VCaP (cell line): ENCODE data around the gene PDE9A.
A peak's percentile ranks its signal among the peaks of the same experiment; 100 is the strongest.

ENCODE experiments used
- H3K27ac ChIP-seq: fragments of 450-650 bp; 2 replicates; pipeline ENCODE4 v1.5.1; 2017
- TF ChIP-seq, protein P1 (sequence below): fragments of 450-650 bp; conservative IDR thresholded peaks from 2 replicates; pipeline ENCODE4 v1.5.1; 2017; ENCODE audit warnings: mild to moderate bottlenecking, moderate library complexity

The PDE9A gene

DNA sequence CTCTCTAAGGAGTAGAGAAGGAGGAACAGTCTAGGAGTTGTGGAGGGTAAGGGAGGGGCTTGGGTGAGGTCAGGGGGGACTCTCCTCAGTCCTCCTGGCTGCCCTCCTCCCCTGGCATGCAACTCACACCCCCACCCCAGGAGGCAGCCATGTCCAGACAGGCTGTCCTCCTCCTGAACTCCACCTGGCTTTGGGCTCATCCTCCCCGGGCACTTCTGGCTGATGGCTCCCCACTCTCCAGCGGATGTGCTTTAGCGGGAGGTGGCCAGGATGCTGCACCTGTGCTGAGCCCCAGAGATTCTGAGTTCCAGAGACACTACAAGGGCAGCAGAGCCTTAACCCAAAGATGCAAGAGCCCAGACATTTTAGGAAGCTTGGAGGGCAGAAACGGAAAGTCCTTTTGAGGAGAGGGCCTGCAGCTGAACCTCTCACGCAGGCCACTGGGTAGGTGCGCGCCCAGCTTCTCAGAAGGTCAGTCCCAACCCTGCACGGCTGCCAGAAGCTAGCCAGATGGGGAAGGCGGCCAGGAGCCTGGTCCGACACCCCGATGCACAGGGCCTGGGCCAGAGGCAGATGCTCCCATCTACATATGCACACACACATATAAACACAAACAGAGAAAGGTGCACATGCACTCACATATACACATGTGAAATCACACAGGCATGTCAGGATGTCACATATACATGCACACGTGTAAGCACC is 83.4 kb downstream of the PDE9A start:
- TF ChIP-seq, protein P1, sequence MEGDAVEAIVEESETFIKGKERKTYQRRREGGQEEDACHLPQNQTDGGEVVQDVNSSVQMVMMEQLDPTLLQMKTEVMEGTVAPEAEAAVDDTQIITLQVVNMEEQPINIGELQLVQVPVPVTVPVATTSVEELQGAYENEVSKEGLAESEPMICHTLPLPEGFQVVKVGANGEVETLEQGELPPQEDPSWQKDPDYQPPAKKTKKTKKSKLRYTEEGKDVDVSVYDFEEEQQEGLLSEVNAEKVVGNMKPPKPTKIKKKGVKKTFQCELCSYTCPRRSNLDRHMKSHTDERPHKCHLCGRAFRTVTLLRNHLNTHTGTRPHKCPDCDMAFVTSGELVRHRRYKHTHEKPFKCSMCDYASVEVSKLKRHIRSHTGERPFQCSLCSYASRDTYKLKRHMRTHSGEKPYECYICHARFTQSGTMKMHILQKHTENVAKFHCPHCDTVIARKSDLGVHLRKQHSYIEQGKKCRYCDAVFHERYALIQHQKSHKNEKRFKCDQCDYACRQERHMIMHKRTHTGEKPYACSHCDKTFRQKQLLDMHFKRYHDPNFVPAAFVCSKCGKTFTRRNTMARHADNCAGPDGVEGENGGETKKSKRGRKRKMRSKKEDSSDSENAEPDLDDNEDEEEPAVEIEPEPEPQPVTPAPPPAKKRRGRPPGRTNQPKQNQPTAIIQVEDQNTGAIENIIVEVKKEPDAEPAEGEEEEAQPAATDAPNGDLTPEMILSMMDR = no peak
- peak overlapping the region; percentile 98 for H3K27ac ChIP-seq

DNA sequence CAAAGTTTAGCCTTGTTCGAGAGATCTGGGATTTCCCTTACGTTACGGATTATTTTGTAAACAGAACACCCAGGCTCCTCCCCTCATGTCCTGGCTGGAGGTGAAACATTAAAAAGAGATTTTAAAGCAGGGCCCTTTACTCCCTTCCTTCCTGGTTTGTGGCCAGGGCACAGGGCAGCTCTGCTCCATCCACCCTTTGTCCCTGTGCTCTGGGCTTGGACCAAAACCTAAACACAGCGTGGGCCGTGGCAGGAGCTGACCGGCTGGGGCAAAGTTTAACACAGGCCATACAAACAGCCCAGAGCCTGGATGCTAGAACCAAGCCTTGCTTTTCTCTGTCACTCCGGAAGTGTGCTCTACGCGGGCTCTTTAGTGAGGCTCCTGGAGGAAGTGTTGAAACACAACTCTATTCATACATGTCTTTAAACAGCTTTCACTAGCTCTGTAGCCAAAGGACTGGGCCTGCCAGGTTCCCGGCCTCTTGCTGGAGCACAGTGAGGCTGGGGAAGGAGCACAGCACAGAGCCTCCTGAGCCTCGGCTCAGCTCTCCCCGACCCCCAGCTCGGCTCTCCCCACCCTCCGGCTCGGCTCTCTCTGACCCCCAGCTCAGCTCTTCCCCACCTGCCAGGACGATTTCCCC is 84.7 kb downstream of the PDE9A start:
- TF ChIP-seq, protein P1 = no peak
- peak overlapping the region; percentile 98 for H3K27ac ChIP-seq

DNA sequence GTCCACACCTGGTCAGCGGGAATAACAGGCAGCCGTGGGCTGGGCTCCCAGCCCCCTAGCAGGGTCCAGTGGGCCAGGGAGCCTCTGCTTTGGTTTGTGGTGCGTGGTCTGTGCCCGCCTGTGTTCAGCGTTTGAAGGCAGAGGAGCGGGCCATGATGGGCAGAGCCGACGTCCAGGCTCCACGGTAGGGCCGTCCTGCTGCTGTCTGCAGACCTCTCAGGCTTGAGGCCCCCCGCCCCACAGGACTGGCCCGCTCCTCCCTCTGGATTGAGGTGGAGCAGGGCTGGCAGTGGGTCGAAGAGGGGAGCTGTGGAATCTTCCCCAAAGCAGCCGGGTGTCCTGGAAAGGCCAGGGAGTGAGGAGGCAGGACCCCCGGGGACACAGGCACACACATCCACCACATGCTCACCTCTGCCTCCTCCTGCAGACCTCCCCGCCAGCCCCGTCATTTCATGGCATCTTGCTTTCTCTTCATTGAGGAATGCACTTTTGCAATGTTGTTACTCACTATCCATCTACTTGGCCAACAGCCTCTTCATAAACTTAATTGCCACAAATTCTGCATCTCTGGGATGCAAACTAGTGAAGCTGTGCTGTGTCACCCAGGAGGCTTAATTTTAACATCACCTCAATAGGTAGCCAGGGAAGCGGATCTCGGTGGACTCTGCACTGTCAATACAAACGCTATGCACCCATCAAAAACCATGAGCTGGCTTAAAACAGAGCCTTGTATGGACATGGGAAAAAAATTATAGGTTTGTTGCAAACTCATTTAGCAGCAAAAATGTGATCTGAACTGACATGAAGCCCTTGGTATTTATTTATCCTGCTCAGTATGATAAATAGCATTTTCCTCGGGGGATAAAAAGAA is 85.9 kb downstream of the PDE9A start:
- TF ChIP-seq, protein P1 = no peak
- peak overlapping the region; percentile 98 for H3K27ac ChIP-seq

DNA sequence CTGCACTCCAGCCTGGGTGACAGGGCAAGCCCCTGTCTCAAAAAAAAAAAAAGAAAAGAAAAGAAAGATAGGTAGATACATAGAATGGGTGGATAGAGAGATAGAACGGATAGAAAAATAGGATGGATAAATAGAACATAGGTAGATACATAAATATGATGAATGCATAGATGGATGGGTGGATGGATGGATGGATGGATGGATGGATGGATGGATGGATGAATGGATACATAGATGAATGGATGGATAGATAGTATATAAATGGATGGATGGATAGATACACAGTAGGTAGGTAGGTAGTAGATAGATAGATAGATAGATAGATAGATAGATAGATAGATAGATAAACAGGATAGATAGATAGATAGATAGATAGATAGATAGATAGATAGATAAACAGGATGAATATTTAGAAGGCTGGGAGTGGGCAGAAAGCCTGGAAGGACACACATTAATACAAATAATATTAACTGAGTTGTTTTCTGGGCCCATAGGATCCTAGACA is 87.0 kb downstream of the PDE9A start:
- TF ChIP-seq, protein P1 = no peak

DNA sequence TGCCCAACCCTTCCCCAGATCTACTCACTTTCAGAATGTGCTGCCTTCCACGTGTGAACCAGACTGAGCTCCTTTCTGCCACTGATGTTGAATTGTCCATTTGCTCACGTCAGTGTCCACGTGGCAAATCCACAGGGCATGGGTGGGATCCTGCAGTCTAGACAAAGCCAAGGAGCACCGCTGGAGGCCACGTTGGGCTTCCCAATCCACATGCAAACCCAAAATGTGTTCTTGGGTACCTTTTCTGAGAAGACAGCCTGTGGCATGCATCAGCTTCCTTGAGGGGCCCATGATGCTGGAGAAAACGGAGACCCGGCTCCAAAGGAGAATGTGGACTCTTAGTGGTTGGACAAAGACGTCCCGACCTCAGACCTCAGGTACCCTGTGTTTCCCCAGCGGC is 87.6 kb downstream of the PDE9A start:
- TF ChIP-seq, protein P1 = no peak
- H3K27ac ChIP-seq = peak overlapping the region; percentile 7; the same call in 1 of the 2 replicates

More for the DNA sequence above, 87.0 kb downstream of the PDE9A start:
- H3K27ac ChIP-seq = peak overlapping the region; percentile 5; the same call in 1 of the 2 replicates

DNA sequence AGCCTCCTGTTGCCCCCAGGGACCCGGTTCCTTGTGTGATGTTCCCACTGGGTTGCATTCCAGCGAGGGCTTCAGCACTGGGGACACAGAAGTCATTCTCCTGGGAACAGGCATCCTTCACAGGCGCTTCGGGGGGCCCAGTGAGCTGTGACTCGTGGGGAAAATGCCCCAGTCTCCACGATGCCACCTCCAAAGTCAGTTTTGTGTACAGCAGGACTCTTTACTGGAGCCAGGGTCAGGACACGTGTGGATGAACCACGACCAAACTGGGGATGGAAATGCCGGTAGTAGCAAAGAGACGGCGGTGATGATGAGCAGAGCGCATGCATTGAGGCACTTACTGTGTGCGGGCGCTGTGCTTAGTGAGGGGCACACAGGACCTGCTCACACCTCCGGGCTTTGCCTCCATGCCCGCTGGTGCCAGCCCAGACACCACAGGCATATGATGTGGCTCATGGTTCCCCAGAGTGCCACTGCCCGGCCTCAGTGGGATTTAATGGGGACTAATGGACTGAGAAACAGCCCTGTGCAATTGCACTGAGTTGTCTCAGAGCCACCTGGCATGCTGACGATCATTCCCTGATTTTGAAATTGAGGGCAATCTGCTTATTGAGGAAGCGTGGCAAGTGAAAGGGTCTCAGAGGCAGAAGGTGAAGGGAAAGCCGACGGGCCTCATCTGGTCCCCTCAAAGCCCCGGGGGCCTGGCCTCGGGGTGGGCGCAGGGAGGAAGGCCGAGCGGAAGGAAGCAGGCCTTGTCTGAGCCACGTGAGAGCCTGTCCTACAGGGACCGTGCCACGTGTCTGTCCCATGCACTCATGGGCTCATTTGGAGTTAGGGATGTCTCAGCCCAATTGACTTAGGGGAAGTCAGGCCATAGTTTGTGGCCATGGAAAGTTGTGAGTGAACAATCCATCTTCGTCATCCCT is 91.4 kb downstream of the PDE9A start:
- TF ChIP-seq, protein P1 = no peak
- peak overlapping the region; percentile 94 for H3K27ac ChIP-seq
